ENCODE measurements around the gene ZBTB7C.

- no peak for TF ChIP-seq CTCF (IDR thresholded peaks at IDR 0.05; ENCODE audit: borderline replicate concordance, extremely low read depth, low read length, poor library complexity, severe bottlenecking)
- no peak for TF ChIP-seq EZH2 (IDR thresholded peaks at IDR 0.05; ENCODE audit: borderline replicate concordance, low read depth, low read length, severe bottlenecking)
These were observed 98.2 kb downstream of the ZBTB7C start for GRCh38 chr18:48310999-48311398.
